HFFc6 (cell line): ENCODE measurements around the gene MYMK. TPM values are rescaled to one million over a fixed set of nuclear protein-coding genes. Genes with fewer than 3 reads are reported as not detected.

Experiments
- DNase-seq: peaks from one replicate; pipeline ENCODE4 v3.0.0-alpha.2; 2018
- H3K27ac Mint-ChIP-seq: 2 replicates; pipeline ENCODE4 v1.8.0; 2020; ENCODE audit warnings: mild to moderate bottlenecking, mixed read lengths
- H3K27me3 Mint-ChIP-seq: 2 replicates; pipeline ENCODE4 v1.8.0; 2021; ENCODE audit warnings: mild to moderate bottlenecking, moderate library complexity, mixed read lengths; ENCODE audit not compliant: insufficient read depth
- H3K36me3 Mint-ChIP-seq: 2 replicates; pipeline ENCODE4 v1.8.0; 2021; ENCODE audit warnings: low read depth, mixed read lengths
- H3K4me1 Mint-ChIP-seq: 2 replicates; pipeline ENCODE4 v1.8.0; 2020; ENCODE audit warnings: low read depth, mixed read lengths
- H3K4me3 Mint-ChIP-seq: 2 replicates; pipeline ENCODE4 v1.8.0; 2020; ENCODE audit warnings: mild to moderate bottlenecking, moderate library complexity, mixed read lengths
- H3K9me3 Mint-ChIP-seq: 2 replicates; pipeline ENCODE4 v1.8.0; 2020; ENCODE audit warnings: mild to moderate bottlenecking, mixed read lengths
- long read RNA-seq: library from polyadenylated mRNA; unstranded; transcript quantifications from one replicate; pipeline ENCODE4 v2.0.0, GENCODE V29; 2019
- total RNA-seq, 6 experiments: library from RNA; stranded (reverse); fragmentation: NEBNext Ultra II Directional; extraction: Animal tissue kit (Norgen Biotek cat#: 25700); gene quantifications; 2 replicates in 1 of 6; 3 replicates in 5 of 6; pipeline ENCODE4 v1.2.3, GENCODE V29; 2021
- TF ChIP-seq, protein P1 (sequence below): fragments of 200-600 bp; sonication (generic); IDR thresholded peaks from 2 replicates; pipeline ENCODE4 v1.5.0; 2021; ENCODE audit warnings: antibody characterized with exemption, mild to moderate bottlenecking

The MYMK gene, protein sequence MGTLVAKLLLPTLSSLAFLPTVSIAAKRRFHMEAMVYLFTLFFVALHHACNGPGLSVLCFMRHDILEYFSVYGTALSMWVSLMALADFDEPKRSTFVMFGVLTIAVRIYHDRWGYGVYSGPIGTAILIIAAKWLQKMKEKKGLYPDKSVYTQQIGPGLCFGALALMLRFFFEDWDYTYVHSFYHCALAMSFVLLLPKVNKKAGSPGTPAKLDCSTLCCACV
- not detected for total RNA-seq
- long read RNA-seq = 0 reads

DNA sequence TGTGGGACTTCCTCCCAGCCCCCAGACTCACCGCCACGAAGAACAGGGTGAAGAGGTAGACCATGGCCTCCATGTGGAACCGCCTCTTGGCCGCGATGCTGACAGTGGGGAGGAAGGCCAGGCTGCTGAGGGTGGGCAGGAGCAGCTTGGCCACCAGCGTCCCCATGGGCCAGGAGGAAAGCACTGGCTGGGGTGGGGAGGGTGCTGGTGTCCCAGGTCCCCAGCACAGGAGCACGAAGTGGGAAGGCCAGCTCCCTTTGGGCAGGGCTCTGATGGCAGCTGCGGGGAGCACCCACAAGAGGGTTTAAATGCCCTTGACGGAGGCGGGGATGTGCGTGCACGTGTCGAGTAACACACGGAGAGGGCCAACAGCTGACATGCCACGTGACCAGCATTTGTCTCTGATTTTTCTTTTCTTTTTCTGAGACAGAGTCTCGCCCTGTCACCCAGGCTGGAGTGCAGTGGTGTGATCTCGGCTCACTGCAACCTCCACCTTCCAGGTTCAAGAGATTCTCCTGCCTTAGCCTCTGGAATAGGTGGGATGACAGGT, at the start of gene MYMK:
Gene MYMK (minus strand): TSS at position 281 of the 550 bp plus-strand sequence. CDS start 115 bp downstream, at position 166.
- H3K4me1 Mint-ChIP-seq = no peaks in the 10 kb centered on the region
- TF ChIP-seq, protein P1, sequence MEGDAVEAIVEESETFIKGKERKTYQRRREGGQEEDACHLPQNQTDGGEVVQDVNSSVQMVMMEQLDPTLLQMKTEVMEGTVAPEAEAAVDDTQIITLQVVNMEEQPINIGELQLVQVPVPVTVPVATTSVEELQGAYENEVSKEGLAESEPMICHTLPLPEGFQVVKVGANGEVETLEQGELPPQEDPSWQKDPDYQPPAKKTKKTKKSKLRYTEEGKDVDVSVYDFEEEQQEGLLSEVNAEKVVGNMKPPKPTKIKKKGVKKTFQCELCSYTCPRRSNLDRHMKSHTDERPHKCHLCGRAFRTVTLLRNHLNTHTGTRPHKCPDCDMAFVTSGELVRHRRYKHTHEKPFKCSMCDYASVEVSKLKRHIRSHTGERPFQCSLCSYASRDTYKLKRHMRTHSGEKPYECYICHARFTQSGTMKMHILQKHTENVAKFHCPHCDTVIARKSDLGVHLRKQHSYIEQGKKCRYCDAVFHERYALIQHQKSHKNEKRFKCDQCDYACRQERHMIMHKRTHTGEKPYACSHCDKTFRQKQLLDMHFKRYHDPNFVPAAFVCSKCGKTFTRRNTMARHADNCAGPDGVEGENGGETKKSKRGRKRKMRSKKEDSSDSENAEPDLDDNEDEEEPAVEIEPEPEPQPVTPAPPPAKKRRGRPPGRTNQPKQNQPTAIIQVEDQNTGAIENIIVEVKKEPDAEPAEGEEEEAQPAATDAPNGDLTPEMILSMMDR = no peak

DNA sequence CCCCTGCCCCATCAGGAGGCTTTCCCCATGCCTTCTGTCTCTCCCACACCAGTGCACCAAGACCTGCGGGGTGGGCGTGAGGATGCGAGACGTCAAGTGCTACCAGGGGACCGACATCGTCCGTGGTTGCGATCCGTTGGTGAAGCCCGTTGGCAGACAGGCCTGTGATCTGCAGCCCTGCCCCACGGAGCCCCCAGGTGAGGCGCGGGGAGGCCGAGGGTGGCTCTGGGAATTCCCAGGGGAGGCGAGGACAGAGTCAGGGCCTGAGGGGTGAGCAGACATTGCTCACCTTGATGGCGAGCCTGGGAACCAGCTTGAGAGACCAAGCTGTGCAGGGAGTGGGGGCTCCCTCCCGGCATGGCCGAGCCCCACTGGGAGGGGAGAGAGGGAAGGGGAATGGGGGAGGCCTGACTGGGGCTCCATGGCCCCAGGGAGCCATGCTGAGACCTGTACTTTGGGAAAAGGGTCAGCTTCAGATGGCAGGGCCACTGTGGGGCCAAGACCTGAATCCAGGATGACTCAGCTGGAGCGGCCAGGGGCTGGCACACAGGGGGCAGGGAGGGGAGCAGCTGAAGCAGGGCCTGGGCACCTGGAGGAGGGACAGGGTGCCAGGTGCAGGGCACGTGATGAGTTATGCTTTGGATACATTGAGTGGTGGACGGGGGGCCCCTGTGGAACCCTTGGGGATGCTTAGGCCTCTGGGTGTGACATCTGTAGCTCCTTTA, 49.2 kb upstream of the MYMK start:
- H3K27ac Mint-ChIP-seq = no peak overlapping the region
- no peaks in the 10 kb centered on the region for H3K36me3 Mint-ChIP-seq
- DNase-seq = no peak
- H3K4me3 Mint-ChIP-seq = no peak overlapping the region
- H3K27me3 Mint-ChIP-seq = peaks cover 26% of the 10 kb centered on the region
- H3K9me3 Mint-ChIP-seq = no peaks in the 10 kb centered on the region
- H3K4me1 Mint-ChIP-seq = no peaks in the 10 kb centered on the region; the same call in 1 of the 2 replicates
- TF ChIP-seq, protein P1 = no peak

More for the DNA sequence above, at the start of gene MYMK:
- H3K27me3 Mint-ChIP-seq = peaks cover 59% of the 10 kb centered on the region
- no peak within 1 kb of the TSS for H3K4me3 Mint-ChIP-seq
- H3K36me3 Mint-ChIP-seq = no peaks in the 10 kb centered on the region
- no peaks in the 10 kb centered on the region for H3K9me3 Mint-ChIP-seq
- no peak within 1 kb of the TSS for H3K27ac Mint-ChIP-seq
- DNase-seq = no peak

DNA sequence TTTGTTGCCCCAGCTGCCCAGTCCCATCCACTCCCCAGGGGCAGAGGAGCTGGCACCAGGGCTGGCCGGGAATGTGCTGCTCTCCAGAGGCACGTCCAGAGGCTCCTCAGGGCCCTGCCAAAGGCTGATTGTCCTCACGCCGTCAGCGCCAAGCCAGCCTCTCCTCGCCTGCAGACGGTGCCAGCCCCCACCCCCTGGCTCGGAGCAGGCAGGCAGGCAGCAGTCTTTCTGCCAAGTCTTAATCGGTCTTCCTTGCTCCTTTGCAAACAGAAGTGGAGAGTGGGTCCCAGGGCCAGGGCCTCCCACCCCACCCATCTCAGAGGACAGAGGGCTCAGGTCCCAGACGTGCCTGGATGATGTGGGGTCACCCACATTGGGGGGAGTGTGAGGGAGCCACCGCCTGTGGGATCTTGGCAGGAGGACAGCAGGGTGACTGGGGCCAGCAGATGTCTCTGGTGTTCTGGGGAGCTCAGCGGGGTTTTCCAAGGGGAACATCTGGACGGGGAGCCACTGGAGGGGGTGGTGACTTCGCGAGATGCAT, 48.1 kb upstream of the MYMK start:
- Mint-ChIP-seq H3K4me1 (no peaks in the 10 kb centered on the region; the same call in 1 of the 2 replicates), H3K27ac (no peak overlapping the region), H3K36me3 (no peaks in the 10 kb centered on the region), H3K9me3 (no peaks in the 10 kb centered on the region), H3K4me3 (no peak overlapping the region), H3K27me3 (peaks cover 24% of the 10 kb centered on the region)
- TF ChIP-seq, protein P1 = no peak
- no peak for DNase-seq

DNA sequence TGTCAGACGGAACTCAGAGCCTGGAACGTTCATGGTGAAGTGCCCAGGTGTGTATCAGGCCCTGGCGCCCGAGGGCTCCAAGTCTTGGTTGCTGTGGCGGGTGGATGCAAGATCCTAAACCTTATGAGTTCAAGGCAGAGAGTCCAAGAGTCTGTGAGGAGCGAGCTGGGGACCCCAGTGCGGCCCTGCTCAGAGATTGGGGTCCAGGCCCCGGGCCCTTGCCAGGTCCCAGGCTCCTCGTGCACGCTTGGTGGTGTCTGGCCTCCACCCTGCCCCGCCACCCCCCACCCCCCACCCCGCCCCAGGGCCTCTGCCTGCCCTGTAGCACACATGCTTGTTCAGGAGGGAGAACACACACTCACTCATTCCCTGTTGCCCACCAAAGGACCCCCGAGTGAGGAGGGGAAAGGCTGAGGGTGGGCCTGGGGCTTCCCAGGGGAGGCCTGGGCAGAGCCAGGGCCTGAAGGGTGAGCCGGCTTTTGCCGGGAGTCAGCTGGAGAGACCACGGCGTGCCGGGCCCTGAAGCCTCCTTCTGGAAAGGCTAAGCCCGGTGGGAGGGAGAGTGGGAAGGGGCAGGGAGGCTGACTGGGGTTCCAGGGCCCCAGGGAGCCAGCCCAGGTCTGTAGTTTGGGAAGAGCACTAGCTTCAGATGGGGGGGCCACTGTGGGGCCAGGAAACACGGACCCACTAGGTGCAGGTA, 47.3 kb upstream of the MYMK start:
- no peak overlapping the region for H3K27ac Mint-ChIP-seq
- peaks cover 26% of the 10 kb centered on the region for H3K27me3 Mint-ChIP-seq
- no peak for DNase-seq
- no peaks in the 10 kb centered on the region; the same call in 1 of the 2 replicates for H3K4me1 Mint-ChIP-seq
- no peak overlapping the region for H3K4me3 Mint-ChIP-seq
- TF ChIP-seq, protein P1 = no peak
- no peaks in the 10 kb centered on the region for H3K36me3 Mint-ChIP-seq
- no peaks in the 10 kb centered on the region for H3K9me3 Mint-ChIP-seq

DNA sequence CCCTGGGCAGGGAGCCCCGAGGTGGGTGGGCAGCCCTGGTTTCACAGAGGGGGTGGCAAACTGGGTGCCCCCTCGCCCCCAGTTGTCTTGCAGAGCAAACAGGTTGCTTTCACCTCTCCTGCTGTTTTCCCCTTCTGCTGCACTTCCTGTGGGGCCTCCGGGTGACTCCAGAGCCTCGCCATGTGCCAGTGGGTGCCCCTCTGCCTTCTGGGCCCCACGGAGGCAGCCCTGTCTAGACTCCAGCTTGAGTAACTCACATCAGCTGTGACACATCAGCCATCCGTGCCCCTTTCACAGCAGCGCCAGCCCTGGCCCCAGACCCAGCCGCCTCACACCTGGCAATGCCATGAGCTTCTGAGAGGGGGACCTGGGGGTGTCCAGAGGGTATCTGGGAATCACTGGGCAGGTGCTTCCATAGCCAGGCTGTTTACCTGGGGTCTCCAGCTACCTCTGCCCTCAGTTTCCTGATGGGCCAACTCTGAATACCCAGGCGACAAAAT, 46.7 kb upstream of the MYMK start:
- DNase-seq = no peak
- Mint-ChIP-seq H3K4me3 (no peak overlapping the region), H3K9me3 (no peaks in the 10 kb centered on the region), H3K4me1 (no peaks in the 10 kb centered on the region; the same call in 1 of the 2 replicates), H3K36me3 (no peaks in the 10 kb centered on the region), H3K27ac (no peak overlapping the region), H3K27me3 (peaks cover 23% of the 10 kb centered on the region)
- TF ChIP-seq, protein P1 = no peak
